ENCODE results near the gene SEC61B.

Gene SEC61B

DNA sequence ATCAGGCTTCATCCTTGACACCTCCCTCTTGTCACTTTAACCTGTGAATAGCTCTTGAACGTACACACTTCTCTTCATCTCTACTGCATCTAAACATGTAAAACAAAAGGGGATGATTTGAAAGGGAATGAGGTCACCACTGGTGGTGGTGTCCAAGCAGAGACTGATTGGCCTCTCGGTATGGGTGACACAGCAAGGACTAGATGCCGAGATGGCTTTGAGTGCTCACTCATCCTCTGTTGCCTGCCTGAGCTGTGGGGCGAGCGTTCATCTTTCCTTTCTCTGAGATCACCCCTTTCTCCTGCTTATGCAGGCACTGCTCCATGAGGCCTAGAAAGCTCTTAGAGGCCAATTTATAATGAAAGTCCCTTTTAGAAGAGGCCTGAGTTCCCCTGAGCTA is 51.9 kb downstream of the SEC61B start:
- no peaks in the 10 kb centered on the region for H3K4me1 ChIP-seq (ENCODE audit: control insufficient read depth, insufficient read depth, low read length)
- no peak overlapping the region for H3K27ac ChIP-seq (ENCODE audit: extremely low read depth, low read depth, low read length)
- no peaks in the 10 kb centered on the region for H3K9me3 ChIP-seq (ENCODE audit: control insufficient read depth, insufficient read depth, low read depth, low read length)
- TF ChIP-seq, protein P1, sequence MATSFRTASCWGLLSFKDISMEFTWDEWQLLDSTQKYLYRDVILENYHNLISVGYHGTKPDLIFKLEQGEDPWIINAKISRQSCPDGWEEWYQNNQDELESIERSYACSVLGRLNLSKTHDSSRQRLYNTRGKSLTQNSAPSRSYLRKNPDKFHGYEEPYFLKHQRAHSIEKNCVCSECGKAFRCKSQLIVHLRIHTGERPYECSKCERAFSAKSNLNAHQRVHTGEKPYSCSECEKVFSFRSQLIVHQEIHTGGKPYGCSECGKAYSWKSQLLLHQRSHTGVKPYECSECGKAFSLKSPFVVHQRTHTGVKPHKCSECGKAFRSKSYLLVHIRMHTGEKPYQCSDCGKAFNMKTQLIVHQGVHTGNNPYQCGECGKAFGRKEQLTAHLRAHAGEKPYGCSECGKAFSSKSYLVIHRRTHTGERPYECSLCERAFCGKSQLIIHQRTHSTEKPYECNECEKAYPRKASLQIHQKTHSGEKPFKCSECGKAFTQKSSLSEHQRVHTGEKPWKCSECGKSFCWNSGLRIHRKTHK (tag by site-specific recombination; IDR thresholded peaks at IDR 0.05), result no peak
- TF ChIP-seq ZNF830 (tag by site-specific recombination; IDR thresholded peaks at IDR 0.05; ENCODE audit: low read depth), result no peak
- no peak for TF ChIP-seq ZFP37 (tag by site-specific recombination; IDR thresholded peaks at IDR 0.05)
- TF ChIP-seq ZNF416 (tag by site-specific recombination; IDR thresholded peaks at IDR 0.05), result no peak
- TF ChIP-seq ZNF610 (tag by site-specific recombination; IDR thresholded peaks at IDR 0.05; ENCODE audit: borderline replicate concordance), result no peak
- TF ChIP-seq ZNF626 (tag by site-specific recombination; IDR thresholded peaks at IDR 0.05), result no peak
- TF ChIP-seq, protein P2, sequence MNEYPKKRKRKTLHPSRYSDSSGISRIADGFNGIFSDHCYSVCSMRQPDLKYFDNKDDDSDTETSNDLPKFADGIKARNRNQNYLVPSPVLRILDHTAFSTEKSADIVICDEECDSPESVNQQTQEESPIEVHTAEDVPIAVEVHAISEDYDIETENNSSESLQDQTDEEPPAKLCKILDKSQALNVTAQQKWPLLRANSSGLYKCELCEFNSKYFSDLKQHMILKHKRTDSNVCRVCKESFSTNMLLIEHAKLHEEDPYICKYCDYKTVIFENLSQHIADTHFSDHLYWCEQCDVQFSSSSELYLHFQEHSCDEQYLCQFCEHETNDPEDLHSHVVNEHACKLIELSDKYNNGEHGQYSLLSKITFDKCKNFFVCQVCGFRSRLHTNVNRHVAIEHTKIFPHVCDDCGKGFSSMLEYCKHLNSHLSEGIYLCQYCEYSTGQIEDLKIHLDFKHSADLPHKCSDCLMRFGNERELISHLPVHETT (tag by site-specific recombination; IDR thresholded peaks at IDR 0.05), result no peak
- no peak for TF ChIP-seq ZNF302 (tag by site-specific recombination; IDR thresholded peaks at IDR 0.05; ENCODE audit: low read depth)
- TF ChIP-seq SP7 (tag by site-specific recombination; IDR thresholded peaks at IDR 0.05), result no peak
- TF ChIP-seq MZF1 (tag by site-specific recombination; IDR thresholded peaks at IDR 0.05; ENCODE audit: borderline replicate concordance), result no peak
- no peak for TF ChIP-seq ZNF16 (tag by site-specific recombination; IDR thresholded peaks at IDR 0.05; ENCODE audit: low read depth)
- no peak for TF ChIP-seq HOXD13 (CRISPR knock-in tag; IDR thresholded peaks at IDR 0.05; ENCODE audit: borderline replicate concordance)
- no peak for TF ChIP-seq ZNF292 (tag by site-specific recombination; IDR thresholded peaks at IDR 0.05; ENCODE audit: borderline replicate concordance, low read depth)
- TF ChIP-seq, protein P3, sequence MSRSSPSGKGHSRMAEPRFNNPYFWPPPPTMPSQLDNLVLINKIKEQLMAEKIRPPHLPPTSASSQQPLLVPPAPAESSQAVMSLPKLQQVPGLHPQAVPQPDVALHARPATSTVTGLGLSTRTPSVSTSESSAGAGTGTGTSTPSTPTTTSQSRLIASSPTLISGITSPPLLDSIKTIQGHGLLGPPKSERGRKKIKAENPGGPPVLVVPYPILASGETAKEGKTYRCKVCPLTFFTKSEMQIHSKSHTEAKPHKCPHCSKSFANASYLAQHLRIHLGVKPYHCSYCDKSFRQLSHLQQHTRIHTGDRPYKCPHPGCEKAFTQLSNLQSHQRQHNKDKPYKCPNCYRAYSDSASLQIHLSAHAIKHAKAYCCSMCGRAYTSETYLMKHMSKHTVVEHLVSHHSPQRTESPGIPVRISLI (tag by site-specific recombination; IDR thresholded peaks at IDR 0.05), result no peak
- TF ChIP-seq ZNF561 (tag by site-specific recombination; IDR thresholded peaks at IDR 0.05; ENCODE audit: borderline replicate concordance), result no peak
- TF ChIP-seq, protein P4, sequence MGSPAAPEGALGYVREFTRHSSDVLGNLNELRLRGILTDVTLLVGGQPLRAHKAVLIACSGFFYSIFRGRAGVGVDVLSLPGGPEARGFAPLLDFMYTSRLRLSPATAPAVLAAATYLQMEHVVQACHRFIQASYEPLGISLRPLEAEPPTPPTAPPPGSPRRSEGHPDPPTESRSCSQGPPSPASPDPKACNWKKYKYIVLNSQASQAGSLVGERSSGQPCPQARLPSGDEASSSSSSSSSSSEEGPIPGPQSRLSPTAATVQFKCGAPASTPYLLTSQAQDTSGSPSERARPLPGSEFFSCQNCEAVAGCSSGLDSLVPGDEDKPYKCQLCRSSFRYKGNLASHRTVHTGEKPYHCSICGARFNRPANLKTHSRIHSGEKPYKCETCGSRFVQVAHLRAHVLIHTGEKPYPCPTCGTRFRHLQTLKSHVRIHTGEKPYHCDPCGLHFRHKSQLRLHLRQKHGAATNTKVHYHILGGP (tag by site-specific recombination; IDR thresholded peaks at IDR 0.05), result no peak
- TF ChIP-seq KLF7 (tag by site-specific recombination; IDR thresholded peaks at IDR 0.05; ENCODE audit: borderline replicate concordance), result no peak
- H3K36me3 ChIP-seq (ENCODE audit: control insufficient read depth in 2 of 2, insufficient read depth in 1 of 2, low read length in 2 of 2), result no peaks in the 10 kb centered on the region
- no peak overlapping the region for H3K4me3 ChIP-seq (ENCODE audit: low read depth, low read length)
- ChIA-PET CTCF (interaction anchor here (0.7 kb wide), 1 partner anchor 42 kb away, joined by 3 read pairs; no protein-coding TSS in a partner anchor), POLR2A (interaction anchor here (0.9 kb wide), 1 partner anchor 52 kb away, joined by 3 read pairs; the partner anchor contains the start of genes ALG2 and SEC61B)

DNA sequence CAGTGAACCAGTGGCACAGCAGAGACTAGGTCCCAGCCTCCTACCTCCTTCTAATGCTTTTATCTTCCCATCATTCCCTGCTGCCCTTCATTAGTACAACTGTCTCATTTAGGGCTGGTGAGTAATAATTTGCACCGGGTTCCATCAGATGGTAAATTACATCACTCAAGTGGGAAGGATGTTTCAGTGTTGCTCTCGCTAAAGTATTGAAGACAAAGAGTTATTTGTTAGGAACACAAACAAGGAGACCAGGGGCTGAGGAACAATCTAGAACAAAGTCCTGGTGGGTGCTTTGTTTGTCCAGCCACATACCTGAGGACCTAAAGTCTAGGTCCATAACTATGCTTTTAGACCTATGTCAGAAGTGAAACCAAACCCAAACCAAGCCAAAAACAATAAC is 52.4 kb downstream of the SEC61B start:
- Histone ChIP-seq H3K4me1 (ENCODE audit: control insufficient read depth, insufficient read depth, low read length) (no peaks in the 10 kb centered on the region), H3K27ac (ENCODE audit: extremely low read depth, low read depth, low read length) (no peak overlapping the region), H3K4me3 (ENCODE audit: low read depth, low read length) (no peak overlapping the region), H3K36me3 (ENCODE audit: control insufficient read depth in 2 of 2, insufficient read depth in 1 of 2, low read length in 2 of 2) (no peaks in the 10 kb centered on the region), H3K9me3 (ENCODE audit: control insufficient read depth, insufficient read depth, low read depth, low read length) (no peaks in the 10 kb centered on the region)
- ChIA-PET CTCF (interaction anchor here (0.7 kb wide), 1 partner anchor 42 kb away, joined by 3 read pairs; no protein-coding TSS in a partner anchor), POLR2A (no interaction called here)
- TF ChIP-seq ZNF37A (tag by site-specific recombination; IDR thresholded peaks at IDR 0.05), result no peak
- TF ChIP-seq ZNF548 (tag by site-specific recombination; IDR thresholded peaks at IDR 0.05), result no peak
- TF ChIP-seq ZNF132 (tag by site-specific recombination; IDR thresholded peaks at IDR 0.05; ENCODE audit: borderline replicate concordance), result no peak
- TF ChIP-seq, protein P5, sequence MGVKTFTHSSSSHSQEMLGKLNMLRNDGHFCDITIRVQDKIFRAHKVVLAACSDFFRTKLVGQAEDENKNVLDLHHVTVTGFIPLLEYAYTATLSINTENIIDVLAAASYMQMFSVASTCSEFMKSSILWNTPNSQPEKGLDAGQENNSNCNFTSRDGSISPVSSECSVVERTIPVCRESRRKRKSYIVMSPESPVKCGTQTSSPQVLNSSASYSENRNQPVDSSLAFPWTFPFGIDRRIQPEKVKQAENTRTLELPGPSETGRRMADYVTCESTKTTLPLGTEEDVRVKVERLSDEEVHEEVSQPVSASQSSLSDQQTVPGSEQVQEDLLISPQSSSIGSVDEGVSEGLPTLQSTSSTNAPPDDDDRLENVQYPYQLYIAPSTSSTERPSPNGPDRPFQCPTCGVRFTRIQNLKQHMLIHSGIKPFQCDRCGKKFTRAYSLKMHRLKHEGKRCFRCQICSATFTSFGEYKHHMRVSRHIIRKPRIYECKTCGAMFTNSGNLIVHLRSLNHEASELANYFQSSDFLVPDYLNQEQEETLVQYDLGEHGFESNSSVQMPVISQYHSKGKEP (tag by site-specific recombination; IDR thresholded peaks at IDR 0.05), result no peak
- no peak for TF ChIP-seq ZBTB17 (tag by site-specific recombination; IDR thresholded peaks at IDR 0.05)
- no peak for TF ChIP-seq OSR2 (tag by site-specific recombination; IDR thresholded peaks at IDR 0.05)
- TF ChIP-seq, protein P6, sequence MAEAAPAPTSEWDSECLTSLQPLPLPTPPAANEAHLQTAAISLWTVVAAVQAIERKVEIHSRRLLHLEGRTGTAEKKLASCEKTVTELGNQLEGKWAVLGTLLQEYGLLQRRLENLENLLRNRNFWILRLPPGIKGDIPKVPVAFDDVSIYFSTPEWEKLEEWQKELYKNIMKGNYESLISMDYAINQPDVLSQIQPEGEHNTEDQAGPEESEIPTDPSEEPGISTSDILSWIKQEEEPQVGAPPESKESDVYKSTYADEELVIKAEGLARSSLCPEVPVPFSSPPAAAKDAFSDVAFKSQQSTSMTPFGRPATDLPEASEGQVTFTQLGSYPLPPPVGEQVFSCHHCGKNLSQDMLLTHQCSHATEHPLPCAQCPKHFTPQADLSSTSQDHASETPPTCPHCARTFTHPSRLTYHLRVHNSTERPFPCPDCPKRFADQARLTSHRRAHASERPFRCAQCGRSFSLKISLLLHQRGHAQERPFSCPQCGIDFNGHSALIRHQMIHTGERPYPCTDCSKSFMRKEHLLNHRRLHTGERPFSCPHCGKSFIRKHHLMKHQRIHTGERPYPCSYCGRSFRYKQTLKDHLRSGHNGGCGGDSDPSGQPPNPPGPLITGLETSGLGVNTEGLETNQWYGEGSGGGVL (tag by site-specific recombination; IDR thresholded peaks at IDR 0.05), result no peak
- TF ChIP-seq, protein P7, sequence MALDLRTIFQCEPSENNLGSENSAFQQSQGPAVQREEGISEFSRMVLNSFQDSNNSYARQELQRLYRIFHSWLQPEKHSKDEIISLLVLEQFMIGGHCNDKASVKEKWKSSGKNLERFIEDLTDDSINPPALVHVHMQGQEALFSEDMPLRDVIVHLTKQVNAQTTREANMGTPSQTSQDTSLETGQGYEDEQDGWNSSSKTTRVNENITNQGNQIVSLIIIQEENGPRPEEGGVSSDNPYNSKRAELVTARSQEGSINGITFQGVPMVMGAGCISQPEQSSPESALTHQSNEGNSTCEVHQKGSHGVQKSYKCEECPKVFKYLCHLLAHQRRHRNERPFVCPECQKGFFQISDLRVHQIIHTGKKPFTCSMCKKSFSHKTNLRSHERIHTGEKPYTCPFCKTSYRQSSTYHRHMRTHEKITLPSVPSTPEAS (tag by site-specific recombination; IDR thresholded peaks at IDR 0.05), result no peak
